HEK293T (cell line): Measurements from ENCODE around the gene C19orf47.

Experiments
- ARNT ChIP-seq: fragments of 450-650 bp; IDR thresholded peaks from 2 replicates; pipeline ENCODE4 v1.6.1; 2017; ENCODE audit warnings: mild to moderate bottlenecking
- BHLHE40 ChIP-seq: fragments of 450-650 bp; IDR thresholded peaks from 2 replicates; pipeline ENCODE4 v1.6.1; 2016; ENCODE audit warnings: mild to moderate bottlenecking, moderate library complexity, borderline replicate concordance
- ELF4 ChIP-seq: fragments of 450-650 bp; IDR thresholded peaks from 2 replicates; pipeline ENCODE4 v1.6.1; 2017; ENCODE audit warnings: antibody characterized with exemption
- FOXA1 ChIP-seq: fragments of 450-650 bp; IDR thresholded peaks from 2 replicates; pipeline ENCODE4 v1.6.1; 2016; ENCODE audit warnings: mild to moderate bottlenecking
- FOXK2 ChIP-seq: fragments of 450-650 bp; IDR thresholded peaks from 2 replicates; pipeline ENCODE4 v1.6.1; 2016; ENCODE audit warnings: mild to moderate bottlenecking
- HDGF ChIP-seq: fragments of 450-650 bp; IDR thresholded peaks from 2 replicates; pipeline ENCODE4 v1.6.1; 2017; ENCODE audit warnings: antibody characterized with exemption, borderline replicate concordance
- L3MBTL2 ChIP-seq: fragments of 450-650 bp; conservative IDR thresholded peaks from 2 replicates; pipeline ENCODE4 v1.6.1; 2016; ENCODE audit warnings: mild to moderate bottlenecking
- PKNOX1 ChIP-seq: fragments of 450-650 bp; IDR thresholded peaks from 2 replicates; pipeline ENCODE4 v1.6.1; 2016
- SP1 ChIP-seq: fragments of 450-650 bp; IDR thresholded peaks from 2 replicates; pipeline ENCODE4 v1.6.1; 2017
- SUZ12 ChIP-seq: fragments of 450-650 bp; IDR thresholded peaks from 2 replicates; pipeline ENCODE4 v1.6.1; 2016; ENCODE audit warnings: mild to moderate bottlenecking
- TARDBP ChIP-seq: fragments of 450-650 bp; IDR thresholded peaks from 2 replicates; pipeline ENCODE4 v1.6.1; 2016
- ZNF384 ChIP-seq: fragments of 450-650 bp; IDR thresholded peaks from 2 replicates; pipeline ENCODE4 v1.6.1; 2016

GRCh38 chr19:40356681-40357595, 8.7 kb upstream of the C19orf47 start:
- no peak for TF ChIP-seq TARDBP
- TF ChIP-seq BHLHE40, result no peak
- no peak for TF ChIP-seq SUZ12
- TF ChIP-seq L3MBTL2, result no peak
- TF ChIP-seq ELF4, result no peak
- TF ChIP-seq HDGF, result no peak
- TF ChIP-seq ARNT, result no peak
- TF ChIP-seq FOXK2, result no peak
- TF ChIP-seq FOXA1, result no peak
- TF ChIP-seq ZNF384, result no peak
- TF ChIP-seq PKNOX1, result no peak
- no peak for TF ChIP-seq SP1
